ENCODE results near the gene THRAP3.

THRAP3 gene

GRCh38 chr1:36297062-36297461, 72.8 kb downstream of the THRAP3 start:
- DNase-seq (ENCODE audit: low read depth in 2 of 3, low spot score in 1 of 3) = no peak

- no peak for DNase-seq (ENCODE audit: low read depth in 2 of 3, low spot score in 1 of 3)
Observed at GRCh38 chr1:36298640-36299039, 74.4 kb downstream of the THRAP3 start.

GRCh38 chr1:36300526-36300925, 76.3 kb downstream of the THRAP3 start:
- no peak for DNase-seq (ENCODE audit: low read depth in 2 of 3, low spot score in 1 of 3)

GRCh38 chr1:36301220-36301619, 77.0 kb downstream of the THRAP3 start:
- no peak for DNase-seq (ENCODE audit: low read depth in 2 of 3, low spot score in 1 of 3)

GRCh38 chr1:36303244-36303643, 79.0 kb downstream of the THRAP3 start:
- no peak for DNase-seq (ENCODE audit: low read depth in 2 of 3, low spot score in 1 of 3)

GRCh38 chr1:36303650-36304360, 79.6 kb downstream of the THRAP3 start:
- DNase-seq (ENCODE audit: low read depth in 2 of 3, low spot score in 1 of 3) = no peak

- DNase-seq (ENCODE audit: low read depth in 2 of 3, low spot score in 1 of 3) = no peak
Observed at GRCh38 chr1:36304521-36304920, 80.3 kb downstream of the THRAP3 start.

- DNase-seq (ENCODE audit: low read depth in 2 of 3, low spot score in 1 of 3) = peak; percentile 34 to 45 (median 35)
Observed at GRCh38 chr1:36304970-36305914, 81.0 kb downstream of the THRAP3 start.

GRCh38 chr1:36305915-36306209, 81.6 kb downstream of the THRAP3 start:
- DNase-seq (ENCODE audit: low read depth in 2 of 3, low spot score in 1 of 3) = no peak

GRCh38 chr1:36306210-36306901, 82.1 kb downstream of the THRAP3 start, which contains the start of gene SH3D21:
TSS of gene SH3D21 (plus strand) at chr1:36306368. CDS start at chr1:36306421, 53 bp downstream.
- peak in 1 of 3 donors; percentile 49 for DNase-seq (ENCODE audit: low read depth in 2 of 3, low spot score in 1 of 3)

GRCh38 chr1:36306902-36307456, 82.7 kb downstream of the THRAP3 start:
- peak; percentile 84 to 88 (median 85) for DNase-seq (ENCODE audit: low read depth in 2 of 3, low spot score in 1 of 3)

- DNase-seq (ENCODE audit: low read depth in 2 of 3, low spot score in 1 of 3) = no peak
Observed at GRCh38 chr1:36307601-36308330, 83.5 kb downstream of the THRAP3 start.

- no peak for DNase-seq (ENCODE audit: low read depth in 2 of 3, low spot score in 1 of 3)
Observed at GRCh38 chr1:36309397-36309796, 85.2 kb downstream of the THRAP3 start.

GRCh38 chr1:36320291-36320761, 96.1 kb downstream of the THRAP3 start:
- no peak for DNase-seq (ENCODE audit: low read depth in 2 of 3, low spot score in 1 of 3)

- DNase-seq (ENCODE audit: low read depth in 2 of 3, low spot score in 1 of 3) = no peak
Observed at GRCh38 chr1:36320767-36321118, 96.5 kb downstream of the THRAP3 start.

GRCh38 chr1:36321119-36321951, 97.1 kb downstream of the THRAP3 start:
- DNase-seq (ENCODE audit: low read depth in 2 of 3, low spot score in 1 of 3) = peak in 1 of 3 donors; percentile 34

- DNase-seq (ENCODE audit: low read depth in 2 of 3, low spot score in 1 of 3) = no peak
Observed at GRCh38 chr1:36322041-36322785, 98.0 kb downstream of the THRAP3 start.

GRCh38 chr1:36322786-36323635, 98.8 kb downstream of the THRAP3 start:
- peak in 1 of 3 donors; percentile 29 for DNase-seq (ENCODE audit: low read depth in 2 of 3, low spot score in 1 of 3)
